Stimulated activated CD4-positive, alpha-beta T cell treated with anti-CD3 and anti-CD28 coated beads, Interleukin-15, amount 100 ng/mL, for 48 hours (primary cell): ENCODE data around the gene MMP15.

Experiments
- DNase-seq, 2 donors: peaks; one replicate each; pipeline ENCODE4 v3.0.0-alpha.2; 2020; ENCODE audit warnings: low read depth in 2 of 2

MMP15 gene

DNA sequence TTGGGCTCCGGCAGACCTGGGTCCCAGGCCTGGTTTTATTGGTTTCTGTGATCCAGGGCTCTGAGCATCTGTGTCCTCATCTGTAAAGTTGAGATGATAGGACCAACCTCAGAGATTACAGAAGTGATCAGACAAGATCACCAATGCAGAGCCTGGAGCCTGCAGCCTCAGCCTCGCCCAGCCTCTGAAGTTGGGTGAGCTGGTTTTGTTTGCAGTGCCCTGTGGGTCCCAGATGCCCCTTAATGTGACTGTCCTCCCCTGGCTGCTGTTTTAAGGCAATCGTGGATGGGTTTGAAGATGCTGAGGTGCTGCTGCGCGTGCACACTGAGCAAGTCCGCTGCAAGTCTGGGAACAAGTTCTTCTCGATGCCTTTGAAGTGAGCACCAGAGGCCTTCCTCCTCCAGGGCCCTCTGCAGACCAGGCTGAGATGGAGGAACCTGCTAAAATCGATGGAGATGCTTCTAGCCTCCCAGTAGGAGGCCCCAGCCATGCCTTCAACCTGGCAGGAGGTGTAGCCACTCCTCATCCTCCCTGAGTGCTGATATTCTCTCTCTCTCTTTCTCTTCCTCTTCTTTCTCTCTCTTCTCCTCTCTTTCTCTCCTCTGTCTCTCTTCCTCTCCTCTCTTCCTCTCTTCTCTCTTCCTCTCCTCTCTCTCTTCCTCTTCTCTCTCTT is 5.6 kb upstream of the MMP15 start:
- DNase-seq: no peak

GRCh38 chr16:58020628-58021521 is 4.7 kb upstream of the MMP15 start:
- no peak for DNase-seq

- no peak for DNase-seq
Observed at GRCh38 chr16:58021661-58022551, 3.6 kb upstream of the MMP15 start.

DNA sequence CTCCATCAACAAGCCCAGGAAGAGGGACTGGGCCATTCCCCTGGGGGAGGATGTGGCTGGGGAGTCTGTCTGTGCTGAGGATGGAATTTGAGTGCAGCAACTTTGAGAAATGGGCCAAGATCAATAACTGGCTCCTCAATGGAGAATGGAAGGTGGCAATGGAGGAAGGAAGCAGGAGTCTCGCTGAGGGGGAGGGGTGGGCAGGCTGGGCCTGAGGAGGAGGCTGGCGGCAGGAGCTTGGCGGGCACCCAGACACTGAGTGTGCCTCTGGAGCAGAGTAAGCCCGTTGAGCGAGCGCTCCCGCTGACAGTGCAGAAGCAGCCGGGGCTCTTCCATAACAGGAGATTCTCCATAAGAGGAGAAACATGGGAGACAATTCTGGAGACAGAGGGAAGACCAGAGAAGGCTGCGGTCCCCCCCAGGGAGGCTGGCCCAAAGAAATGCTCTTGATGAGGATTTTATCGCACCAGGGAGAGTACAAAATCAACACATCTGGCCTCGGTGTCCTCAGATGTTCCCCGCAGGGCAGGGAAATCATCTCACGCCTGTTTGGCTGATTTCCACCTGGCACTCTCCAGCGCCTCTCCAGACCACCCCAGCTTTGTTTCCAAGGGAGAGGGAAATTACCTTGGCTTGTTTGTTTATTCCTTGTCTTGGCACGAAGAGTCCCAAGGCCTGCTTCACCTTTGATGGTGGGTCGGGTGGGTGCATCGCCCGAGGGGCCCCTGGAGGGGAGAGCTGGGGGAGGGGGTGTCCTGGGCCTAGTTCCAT is 2.8 kb upstream of the MMP15 start:
- DNase-seq: no peak

DNA sequence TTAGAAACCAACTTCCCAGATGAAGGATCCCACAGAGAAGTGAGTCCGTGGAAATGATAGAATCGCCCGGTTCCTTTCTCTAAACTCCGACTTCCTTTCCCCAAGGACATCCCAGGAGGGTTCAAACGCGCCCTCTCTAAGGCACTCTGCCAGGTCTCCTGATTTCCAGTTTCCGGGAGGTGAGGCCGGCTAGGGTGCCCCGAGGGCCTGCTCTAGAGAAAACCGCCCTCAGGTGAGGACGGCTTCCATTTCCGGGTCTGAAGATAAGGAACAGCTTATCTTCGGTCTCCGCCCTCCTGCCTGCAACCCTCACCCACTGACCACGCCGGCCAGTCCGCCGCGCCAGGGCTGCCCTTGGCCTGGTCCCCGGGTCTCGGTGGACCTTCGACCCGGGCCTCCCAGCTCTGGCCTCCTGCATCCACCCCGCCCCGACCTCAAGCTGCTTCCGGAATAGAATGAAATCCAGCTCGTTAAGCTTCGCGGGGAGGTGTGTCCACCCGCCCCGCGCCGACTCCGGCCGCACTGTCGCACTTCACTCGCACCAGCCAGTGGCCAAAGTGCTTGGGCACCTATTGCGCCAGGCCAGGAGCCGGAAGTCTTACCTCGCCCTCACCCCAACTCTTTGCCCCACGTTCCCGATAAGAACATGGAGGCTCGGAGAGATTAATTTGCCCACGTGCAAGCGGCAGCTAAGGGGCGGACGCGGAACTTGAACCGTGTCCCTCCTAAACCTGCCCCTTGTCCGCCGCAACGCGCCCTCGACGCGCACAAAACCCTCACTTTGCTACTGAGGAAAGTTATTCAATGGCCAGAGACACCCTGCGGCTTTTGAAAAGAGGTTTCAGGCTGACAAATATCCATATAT is 836 bp upstream of the MMP15 start:
- no peak for DNase-seq

- DNase-seq: no peak
Observed at GRCh38 chr16:58026139-58026704, 668 bp downstream of the MMP15 start.

- DNase-seq: no peak
Observed at GRCh38 chr16:58026705-58027160, 1.2 kb downstream of the MMP15 start.

- no peak for DNase-seq
Observed at GRCh38 chr16:58027161-58027915, 1.8 kb downstream of the MMP15 start.

DNA sequence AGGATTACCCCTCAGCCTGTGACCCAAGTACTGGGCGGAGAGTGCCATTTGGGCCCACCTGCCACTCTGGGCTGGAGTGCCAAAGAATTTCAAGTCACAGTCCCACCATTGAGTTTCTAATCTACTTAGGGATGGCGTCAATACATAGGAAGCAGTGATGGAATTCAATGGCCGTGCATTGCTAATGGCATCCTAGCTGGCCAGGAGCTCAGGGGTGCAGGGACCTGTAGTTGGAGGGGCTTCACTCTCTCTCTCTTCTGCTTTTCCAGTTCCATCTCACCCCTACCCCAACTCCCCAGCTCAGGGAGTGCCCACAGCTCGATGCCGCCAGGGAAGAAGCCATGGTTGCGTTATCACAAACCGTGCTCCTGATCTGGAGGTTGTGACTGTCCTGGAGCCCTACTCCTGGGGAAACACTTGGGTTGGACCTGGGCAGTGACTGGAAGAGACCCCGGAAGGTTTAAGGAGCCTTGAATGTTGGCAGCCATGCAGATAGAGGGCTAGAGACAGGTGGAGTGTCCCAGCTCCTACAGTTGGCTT is 2.4 kb downstream of the MMP15 start:
- no peak for DNase-seq

- no peak for DNase-seq
Observed at GRCh38 chr16:58028541-58029070, 3.1 kb downstream of the MMP15 start.

- no peak for DNase-seq
Observed at GRCh38 chr16:58029410-58029809, 3.9 kb downstream of the MMP15 start.

DNA sequence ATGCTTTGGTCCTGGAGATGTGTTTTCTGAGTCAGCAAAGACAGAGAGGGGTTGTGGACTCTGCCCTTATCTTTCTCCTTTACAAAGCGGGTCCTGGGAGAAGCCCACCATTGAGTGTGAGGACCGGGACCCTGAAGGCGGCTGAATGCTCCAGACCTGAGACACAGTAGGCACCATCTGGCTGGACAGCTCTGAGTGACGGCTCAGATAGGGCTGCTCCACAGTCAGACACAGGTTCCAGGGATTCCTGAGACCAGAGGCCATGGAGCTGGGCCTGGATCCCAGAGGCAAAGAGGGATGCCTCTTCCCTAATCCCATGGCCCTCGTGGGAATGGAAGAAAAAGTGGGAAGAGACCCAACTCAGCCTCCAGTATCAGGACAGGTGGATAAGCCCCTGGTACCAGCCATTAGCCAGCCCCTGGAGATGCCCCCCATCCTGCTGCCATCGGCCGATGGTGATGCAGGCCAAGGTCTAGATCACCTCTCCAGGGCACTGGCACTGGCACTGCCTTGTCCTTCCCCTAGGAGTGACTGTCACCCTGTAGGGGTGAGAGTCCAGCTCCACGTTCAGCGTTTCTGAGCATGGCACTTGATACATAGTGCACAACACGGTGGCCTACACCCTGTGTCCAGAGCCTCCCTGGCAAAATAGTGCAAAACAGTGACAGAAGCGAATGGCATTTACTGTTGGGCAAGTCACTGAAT is 4.7 kb downstream of the MMP15 start:
- DNase-seq: no peak

DNA sequence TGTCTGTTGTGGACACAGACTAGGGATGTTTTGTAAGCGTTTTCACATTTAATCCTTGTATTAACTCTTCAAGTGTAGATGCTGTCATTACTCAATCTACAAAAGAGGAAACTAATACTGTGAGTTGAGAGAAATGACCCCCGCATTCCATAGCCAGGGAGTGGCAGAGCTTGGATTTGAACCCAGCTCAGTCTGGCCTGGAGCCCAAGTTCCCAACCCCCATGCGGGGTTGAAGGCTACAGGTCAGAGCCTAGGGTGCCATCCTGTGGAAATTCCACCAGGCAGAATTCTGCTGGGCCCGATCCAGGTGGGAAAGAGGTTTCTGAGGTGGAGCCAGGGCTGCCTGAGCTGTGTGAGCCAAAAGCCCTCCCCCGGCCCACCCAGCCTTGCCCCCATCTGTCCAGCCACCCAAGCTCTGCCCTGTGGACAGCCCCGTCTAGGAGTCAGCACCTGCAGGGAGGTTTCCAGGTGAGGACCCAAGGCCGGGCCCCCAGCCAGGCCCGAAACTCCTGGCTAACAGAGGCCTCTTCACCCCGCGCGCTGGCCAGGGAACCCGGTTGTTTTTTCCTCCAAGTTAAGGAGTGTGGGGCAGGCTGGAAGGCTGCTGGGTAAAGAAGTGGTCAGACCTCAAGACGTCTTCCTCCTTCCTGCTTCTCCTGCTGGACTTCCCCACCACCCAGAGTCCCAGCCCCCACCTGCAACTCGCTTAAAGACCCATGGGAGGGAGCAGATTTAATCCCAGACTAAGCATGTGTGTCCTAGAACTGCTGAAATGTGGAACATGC is 5.7 kb downstream of the MMP15 start:
- DNase-seq: no peak

DNA sequence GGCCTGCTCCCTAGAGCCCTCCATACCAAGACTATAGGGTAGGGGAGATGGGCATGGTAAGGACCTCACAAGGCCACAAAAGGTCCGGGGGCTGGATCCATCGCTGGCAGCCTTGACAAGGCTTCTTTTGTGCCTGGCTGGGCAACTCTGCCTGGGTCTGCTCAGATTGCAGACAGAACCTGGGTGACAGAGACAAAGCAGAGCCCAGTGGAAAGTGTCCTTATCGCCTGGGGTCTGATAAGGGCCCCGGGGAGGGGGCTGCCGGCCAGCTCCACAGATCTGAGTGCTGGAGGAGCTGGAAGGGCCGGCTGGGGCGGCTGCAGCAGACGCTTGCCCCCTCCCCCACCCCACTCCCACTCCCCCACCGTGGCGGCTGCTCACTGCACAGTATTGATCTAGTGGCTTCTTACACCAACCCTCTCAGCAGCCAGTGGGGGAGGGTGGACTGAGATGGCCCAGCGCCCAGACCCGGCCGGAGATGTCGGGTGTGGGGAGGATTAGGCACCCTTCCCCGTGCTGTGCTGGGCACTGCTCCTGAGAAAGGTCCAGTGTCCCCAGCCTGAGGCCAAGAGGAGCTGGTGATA is 7.2 kb downstream of the MMP15 start:
- DNase-seq: no peak

DNA sequence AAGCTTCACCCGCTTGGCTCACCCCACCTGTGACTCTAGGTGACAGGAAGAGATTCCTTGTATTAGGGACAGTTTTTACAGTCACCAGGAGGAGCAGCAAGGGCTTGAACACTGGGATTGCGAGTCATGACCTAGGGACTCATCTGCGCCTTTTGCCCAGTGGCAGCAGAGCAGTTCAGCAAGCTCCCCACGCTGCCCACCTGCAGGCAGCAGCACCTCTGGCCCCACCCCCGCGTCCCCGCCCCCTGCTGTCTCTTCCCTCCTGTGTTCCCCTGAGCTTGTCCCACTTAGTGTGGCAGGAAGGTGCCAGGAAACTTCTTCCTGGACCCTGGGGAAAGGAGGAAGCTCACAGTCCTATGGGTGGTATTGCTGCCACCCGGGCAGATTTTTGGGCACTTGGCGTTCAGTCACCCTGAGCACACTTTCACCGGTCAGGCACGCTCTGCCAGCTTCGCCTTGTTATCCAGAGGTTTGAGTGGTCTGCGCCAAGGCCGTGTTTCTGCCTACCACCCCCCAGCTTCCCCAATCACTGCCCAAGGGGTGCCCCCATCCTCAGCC is 8.7 kb downstream of the MMP15 start:
- DNase-seq: no peak

GRCh38 chr16:58034774-58035173 is 9.2 kb downstream of the MMP15 start:
- no peak for DNase-seq
